Mesenchymal stem cell (in vitro differentiated cells and primary cell): Measurements from ENCODE around the gene FOXJ1.

Source experiments
- DNase-seq: peaks from one replicate; pipeline ENCODE4 v3.0.0-alpha.2; 2013
- H2AFZ ChIP-seq: one replicate; pipeline ENCODE4 v1.6.1; 2013; ENCODE audit warnings: low read depth, mild to moderate bottlenecking, control low read depth, inconsistent platforms, low read length, moderate library complexity
- H2AK5ac ChIP-seq: 2 replicates; pipeline ENCODE4 v1.6.1; 2013; ENCODE audit warnings: low read length, moderate library complexity, mild to moderate bottlenecking, inconsistent platforms; ENCODE audit not compliant: severe bottlenecking
- H2BK120ac ChIP-seq: one replicate; pipeline ENCODE4 v1.6.1; 2013; ENCODE audit warnings: low read depth, mild to moderate bottlenecking, inconsistent platforms, low read length, moderate library complexity
- H2BK12ac ChIP-seq, 2 experiments: one replicate each; pipeline ENCODE4 v1.6.1; 2013; ENCODE audit warnings: inconsistent platforms in 2 of 2, low read length in 2 of 2, mild to moderate bottlenecking in 2 of 2, moderate library complexity in 2 of 2, control low read depth in 1 of 2
- H2BK15ac ChIP-seq: one replicate; pipeline ENCODE4 v1.6.1; 2013; ENCODE audit warnings: mild to moderate bottlenecking, low read depth, inconsistent platforms; ENCODE audit not compliant: poor library complexity, severe bottlenecking
- H2BK5ac ChIP-seq: 2 replicates; pipeline ENCODE4 v1.6.1; 2013; ENCODE audit warnings: low read depth, mild to moderate bottlenecking, low read length, control low read depth, inconsistent platforms; ENCODE audit not compliant: poor library complexity, severe bottlenecking
- H3K14ac ChIP-seq, 2 experiments: one replicate each; pipeline ENCODE4 v1.6.1; 2013; ENCODE audit warnings: inconsistent platforms in 2 of 2, low read length in 2 of 2, control low read depth in 1 of 2, mild to moderate bottlenecking in 1 of 2, moderate library complexity in 1 of 2
- H3K18ac ChIP-seq, 2 experiments: one replicate each; pipeline ENCODE4 v1.6.1; 2013; ENCODE audit warnings: inconsistent platforms in 2 of 2, low read length in 2 of 2, control low read depth in 1 of 2, low read depth in 1 of 2, mild to moderate bottlenecking in 1 of 2
- H3K23ac ChIP-seq, 2 experiments: one replicate each; pipeline ENCODE4 v1.6.1; 2013; ENCODE audit warnings: inconsistent platforms in 2 of 2, low read length in 2 of 2, mild to moderate bottlenecking in 2 of 2, moderate library complexity in 2 of 2, control low read depth in 1 of 2
- H3K27ac ChIP-seq: 2 replicates; pipeline ENCODE4 v1.5.1; 2013; ENCODE audit warnings: mild to moderate bottlenecking, moderate library complexity, low read length, control low read depth, inconsistent platforms; ENCODE audit not compliant: poor library complexity, severe bottlenecking
- H3K27me3 ChIP-seq, 2 experiments: 2 replicates each; pipeline versions ENCODE4 v1.6.1 to v1.7.0; 2013; ENCODE audit warnings: low read length in 2 of 2, mild to moderate bottlenecking in 2 of 2, moderate library complexity in 2 of 2, control low read depth in 1 of 2, inconsistent platforms in 1 of 2; ENCODE audit not compliant: control insufficient read depth in 1 of 2, insufficient read depth in 1 of 2
- H3K36me3 ChIP-seq, 2 experiments: 2 replicates each; pipeline versions ENCODE4 v1.6.1 to v1.7.0; 2013; ENCODE audit warnings: low read length in 2 of 2, control low read depth in 1 of 2, inconsistent platforms in 1 of 2, low read depth in 1 of 2, mild to moderate bottlenecking in 1 of 2; ENCODE audit not compliant: insufficient read depth in 2 of 2, control insufficient read depth in 1 of 2
- H3K4ac ChIP-seq, 2 experiments: one replicate each; pipeline ENCODE4 v1.6.1; 2013; ENCODE audit warnings: inconsistent platforms in 2 of 2, low read length in 2 of 2, mild to moderate bottlenecking in 2 of 2, moderate library complexity in 2 of 2, control low read depth in 1 of 2, low read depth in 1 of 2
- H3K4me1 ChIP-seq: 2 replicates; pipeline ENCODE4 v1.6.1; 2013; ENCODE audit warnings: low read depth, low read length, control low read depth; ENCODE audit not compliant: control insufficient read depth, insufficient read depth
- H3K4me2 ChIP-seq: 2 replicates; pipeline ENCODE4 v1.6.1; 2013; ENCODE audit warnings: low read length, mild to moderate bottlenecking, inconsistent platforms; ENCODE audit not compliant: poor library complexity, severe bottlenecking
- H3K4me3 ChIP-seq, 2 experiments: 2 replicates each; pipeline versions ENCODE4 v1.5.1 to v1.7.0; 2013; ENCODE audit warnings: low read length in 2 of 2, mild to moderate bottlenecking in 2 of 2, control low read depth in 1 of 2, low read depth in 1 of 2; ENCODE audit not compliant: insufficient read depth in 1 of 2
- H3K79me1 ChIP-seq: replicated peaks from 2 replicates; pipeline ENCODE4 v1.6.1; 2013; ENCODE audit warnings: mild to moderate bottlenecking, control low read depth, low read length, inconsistent platforms; ENCODE audit not compliant: poor library complexity, severe bottlenecking
- H3K9ac ChIP-seq: 2 replicates; pipeline ENCODE4 v1.7.0; 2013; ENCODE audit warnings: mild to moderate bottlenecking, low read length, moderate library complexity
- H3K9me3 ChIP-seq: 2 replicates; pipeline ENCODE4 v1.7.0; 2013; ENCODE audit warnings: mild to moderate bottlenecking, low read length; ENCODE audit not compliant: control insufficient read depth
- H4K8ac ChIP-seq: one replicate; pipeline ENCODE4 v1.6.1; 2013; ENCODE audit warnings: inconsistent platforms, mild to moderate bottlenecking, low read length, moderate library complexity
- H4K91ac ChIP-seq: one replicate; pipeline ENCODE4 v1.6.1; 2013; ENCODE audit warnings: mild to moderate bottlenecking, low read length, inconsistent platforms
- WGBS: methylation state at CpG from one replicate; pipeline ENCODE4 v1.1.7; 2013; ENCODE audit warnings: mixed read lengths; 5-methylcytosine and 5-hydroxymethylcytosine counted together

The FOXJ1 gene

GRCh38 chr17:76121932-76122430 lies 19.1 kb downstream of the FOXJ1 start:
- DNase-seq = no peak
- Histone ChIP-seq H3K9ac (peak overlapping the region; percentile 80), H3K14ac (no peak overlapping the region), H3K18ac (peak overlapping the region; percentile 61 to 78), H3K4me1 (peaks cover 16% of the 10 kb centered on the region), H3K79me1 (no peaks in the 10 kb centered on the region), H3K36me3 (no peaks in the 10 kb centered on the region), H2BK12ac (peak overlapping the region in 1 of 2 experiments; percentile 18), H2AFZ (peak overlapping the region; percentile 2), H3K4ac (peak overlapping the region; percentile 24 to 74), H3K4me3 (peak overlapping the region in 1 of 2 experiments; percentile 53), H3K23ac (no peak overlapping the region), H3K4me2 (peak overlapping the region; percentile 62), H2BK15ac (peak overlapping the region; percentile 60), H3K9me3 (no peaks in the 10 kb centered on the region), H3K27me3 (peaks cover 0 to 37% of the 10 kb centered on the region in 2 experiments), H2BK120ac (peak overlapping the region; percentile 77), H4K91ac (peak overlapping the region; percentile 89), H3K27ac (no peak overlapping the region), H2AK5ac (no peak overlapping the region), H2BK5ac (no peak overlapping the region), H4K8ac (peak overlapping the region; percentile 86)
- WGBS = 47% methylated on average over 38 of the region's 42 CpGs

DNA sequence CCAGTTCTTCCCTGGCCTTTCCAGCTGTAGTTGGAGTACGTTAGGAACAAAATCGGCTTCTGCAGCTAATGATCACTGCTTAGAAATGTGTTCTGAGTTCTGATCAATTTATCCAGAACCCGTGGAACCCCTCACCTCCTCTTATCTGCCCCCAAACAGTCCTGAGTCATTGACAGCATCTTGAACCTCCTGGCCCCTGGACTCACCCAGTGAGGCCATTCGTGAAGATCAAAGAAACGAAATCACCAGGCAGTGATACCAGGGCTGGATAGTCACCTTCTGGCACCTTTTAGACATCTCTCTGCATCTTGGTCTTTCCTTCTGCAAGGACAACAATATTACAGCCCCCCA lies 20.4 kb downstream of the FOXJ1 start:
- Histone ChIP-seq H3K14ac (no peak overlapping the region), H4K91ac (no peak overlapping the region), H3K27me3 (peaks cover 0 to 28% of the 10 kb centered on the region in 2 experiments), H3K79me1 (no peaks in the 10 kb centered on the region), H4K8ac (peak overlapping the region; percentile 88), H3K9ac (no peak overlapping the region), H3K4me1 (peaks cover 16% of the 10 kb centered on the region), H3K4me2 (no peak overlapping the region), H3K27ac (no peak overlapping the region), H3K36me3 (no peaks in the 10 kb centered on the region), H2BK12ac (peak overlapping the region in 1 of 2 experiments; percentile 12), H3K4me3 (no peak overlapping the region), H3K18ac (no peak overlapping the region), H3K23ac (no peak overlapping the region), H2BK15ac (no peak overlapping the region), H2BK120ac (no peak overlapping the region), H2AFZ (no peak overlapping the region), H2BK5ac (no peak overlapping the region), H2AK5ac (no peak overlapping the region), H3K4ac (no peak overlapping the region), H3K9me3 (no peaks in the 10 kb centered on the region)
- no peak for DNase-seq
- 79% methylated on average over 5 of the region's 5 CpGs for WGBS

- WGBS = 73% methylated on average over 19 of the region's 19 CpGs
- H3K23ac ChIP-seq = no peak overlapping the region
- H3K27me3 ChIP-seq = peaks cover 0 to 21% of the 10 kb centered on the region in 2 experiments
- no peak overlapping the region for H2BK15ac ChIP-seq
- no peak overlapping the region for H3K4ac ChIP-seq
- no peak overlapping the region for H2BK12ac ChIP-seq
- no peak overlapping the region for H3K9ac ChIP-seq
- H3K4me1 ChIP-seq = peaks cover 16% of the 10 kb centered on the region
- no peak overlapping the region for H2AFZ ChIP-seq
- no peak overlapping the region for H3K18ac ChIP-seq
- no peak overlapping the region for H3K4me3 ChIP-seq
- H3K14ac ChIP-seq = no peak overlapping the region
- H2BK5ac ChIP-seq = no peak overlapping the region
- no peak overlapping the region for H2BK120ac ChIP-seq
- H3K79me1 ChIP-seq = no peaks in the 10 kb centered on the region
- H4K91ac ChIP-seq = no peak overlapping the region
- no peaks in the 10 kb centered on the region for H3K9me3 ChIP-seq
- H3K27ac ChIP-seq = no peak overlapping the region
- H2AK5ac ChIP-seq = no peak overlapping the region
- no peak overlapping the region for H3K4me2 ChIP-seq
- DNase-seq = no peak
- H3K36me3 ChIP-seq = no peaks in the 10 kb centered on the region
- H4K8ac ChIP-seq = no peak overlapping the region
Observed at GRCh38 chr17:76119409-76120371, 21.4 kb downstream of the FOXJ1 start.

DNA sequence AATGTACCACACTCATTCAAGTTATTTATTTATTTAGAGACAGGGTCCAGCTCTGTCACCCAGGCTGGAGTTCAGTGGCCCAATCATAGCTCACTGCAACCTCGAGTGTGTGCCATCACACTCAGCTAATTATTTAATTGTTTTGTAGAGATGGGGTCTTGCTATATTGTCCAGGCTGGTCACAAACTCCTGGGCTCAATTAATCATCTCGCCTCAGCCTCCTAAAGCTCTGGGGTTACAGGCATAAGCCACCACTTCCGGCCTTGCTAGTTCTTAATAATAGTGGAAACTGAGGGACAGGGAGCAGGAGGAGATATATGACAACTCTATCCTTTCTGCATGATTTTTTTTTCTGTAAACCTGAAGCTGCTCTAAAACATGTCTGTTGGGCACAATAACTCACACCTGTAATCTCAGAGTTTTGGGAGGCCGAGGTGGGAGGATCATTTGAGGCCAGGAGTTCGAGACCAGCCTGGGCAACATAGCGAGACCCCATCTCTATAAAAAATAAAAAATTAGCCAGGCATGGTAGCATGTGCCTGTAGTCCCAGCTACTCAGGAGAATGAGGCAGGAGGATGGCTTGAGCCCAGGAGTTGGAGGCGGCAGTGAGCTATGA lies 25.8 kb downstream of the FOXJ1 start:
- H3K27me3 ChIP-seq = peaks cover 0 to 4% of the 10 kb centered on the region in 2 experiments
- peaks cover 5% of the 10 kb centered on the region for H3K4me1 ChIP-seq
- no peak overlapping the region for H3K27ac ChIP-seq
- H2BK120ac ChIP-seq = no peak overlapping the region
- DNase-seq = no peak
- no peak overlapping the region for H3K18ac ChIP-seq
- no peaks in the 10 kb centered on the region for H3K9me3 ChIP-seq
- H3K36me3 ChIP-seq = no peaks in the 10 kb centered on the region
- H3K4ac ChIP-seq = no peak overlapping the region
- no peak overlapping the region for H2AFZ ChIP-seq
- H3K4me2 ChIP-seq = no peak overlapping the region
- no peak overlapping the region for H4K91ac ChIP-seq
- no peak overlapping the region for H2BK12ac ChIP-seq
- H3K79me1 ChIP-seq = no peaks in the 10 kb centered on the region
- H2BK15ac ChIP-seq = no peak overlapping the region
- H2BK5ac ChIP-seq = no peak overlapping the region
- H3K4me3 ChIP-seq = no peak overlapping the region
- H2AK5ac ChIP-seq = no peak overlapping the region
- no peak overlapping the region for H4K8ac ChIP-seq
- WGBS = 98% methylated on average over 7 of the region's 7 CpGs
- H3K14ac ChIP-seq = no peak overlapping the region
- no peak overlapping the region for H3K23ac ChIP-seq
- H3K9ac ChIP-seq = no peak overlapping the region
